ENCODE results near the gene CEACAM6. TPM values are rescaled to one million over a fixed set of nuclear protein-coding genes. Genes with fewer than 3 reads are reported as not detected.

Gene CEACAM6
- total RNA-seq, 4 donors from 2014 or later: 0.53 TPM; not detected in 3

GRCh38 chr19:41769608-41770007 is 14.3 kb downstream of the CEACAM6 start:
- H3K27me3 ChIP-seq: no peaks in the 10 kb centered on the region
- in situ Hi-C loops (cut with MboI; ENCODE audit: low sequenced_read_pairs in 4 of 4): loop anchor here in 1 of 4 donors (25.0 kb wide), 1 partner anchor 1382 kb away; the partner anchor contains the start of gene HIPK4
- H3K36me3 ChIP-seq: no peaks in the 10 kb centered on the region
- intact Hi-C loops (cut with DNase I; ENCODE audit: low total_unique reads): no loop called here
- H3K4me3 ChIP-seq: no peak overlapping the region
- H3K9me3 ChIP-seq: no peaks in the 10 kb centered on the region
- no peak for TF ChIP-seq POLR2A (IDR thresholded peaks at IDR 0.05)
- TF ChIP-seq CTCF (IDR thresholded peaks at IDR 0.05 in 4 of 5, conservative IDR thresholded peaks at IDR 0.05 in 1 of 5): no peak
- no peak overlapping the region for H3K27ac ChIP-seq
- no peak for ATAC-seq
- DNase-seq: no peak
- H3K4me1 ChIP-seq: no peaks in the 10 kb centered on the region

GRCh38 chr19:41771410-41771809 is 16.1 kb downstream of the CEACAM6 start:
- no peak for ATAC-seq
- intact Hi-C loops (cut with DNase I; ENCODE audit: low total_unique reads) (no loop called here), in situ Hi-C loops (cut with MboI; ENCODE audit: low sequenced_read_pairs in 4 of 4) (loop anchor here in 1 of 4 donors (25.0 kb wide), 1 partner anchor 1384 kb away; the partner anchor contains the start of gene HIPK4)
- no peaks in the 10 kb centered on the region for H3K4me1 ChIP-seq
- H3K4me3 ChIP-seq: no peak overlapping the region
- H3K27ac ChIP-seq: no peak overlapping the region
- no peaks in the 10 kb centered on the region for H3K27me3 ChIP-seq
- H3K36me3 ChIP-seq: no peaks in the 10 kb centered on the region
- H3K9me3 ChIP-seq: no peaks in the 10 kb centered on the region
- no peak for TF ChIP-seq POLR2A (IDR thresholded peaks at IDR 0.05)
- no peak for TF ChIP-seq CTCF (IDR thresholded peaks at IDR 0.05 in 4 of 5, conservative IDR thresholded peaks at IDR 0.05 in 1 of 5)
- no peak for DNase-seq

GRCh38 chr19:41774515-41774980 is 19.2 kb downstream of the CEACAM6 start:
- H3K9me3 ChIP-seq: no peaks in the 10 kb centered on the region
- H3K27ac ChIP-seq: no peak overlapping the region
- DNase-seq (no peak), ATAC-seq (no peak)
- TF ChIP-seq POLR2A (IDR thresholded peaks at IDR 0.05) (no peak), CTCF (IDR thresholded peaks at IDR 0.05 in 4 of 5, conservative IDR thresholded peaks at IDR 0.05 in 1 of 5) (no peak)
- no peaks in the 10 kb centered on the region for H3K36me3 ChIP-seq
- H3K27me3 ChIP-seq: no peaks in the 10 kb centered on the region
- in situ Hi-C loops (cut with MboI; ENCODE audit: low sequenced_read_pairs in 4 of 4): loop anchor here in 1 of 4 donors (25.0 kb wide), 1 partner anchor 1387 kb away; the partner anchor contains the start of gene HIPK4
- H3K4me3 ChIP-seq: no peak overlapping the region
- H3K4me1 ChIP-seq: no peaks in the 10 kb centered on the region
- intact Hi-C loops (cut with DNase I; ENCODE audit: low total_unique reads): no loop called here

- H3K9me3 ChIP-seq: no peaks in the 10 kb centered on the region
- no peak for DNase-seq
- H3K4me3 ChIP-seq: no peak overlapping the region
- TF ChIP-seq POLR2A (IDR thresholded peaks at IDR 0.05): no peak
- TF ChIP-seq CTCF (IDR thresholded peaks at IDR 0.05 in 4 of 5, conservative IDR thresholded peaks at IDR 0.05 in 1 of 5): no peak
- intact Hi-C loops (cut with DNase I; ENCODE audit: low total_unique reads): no loop called here
- no peak for ATAC-seq
- peaks cover 0 to 3% (median 0%) of the 10 kb centered on the region in 3 donors for H3K27me3 ChIP-seq
- no peak overlapping the region for H3K27ac ChIP-seq
- in situ Hi-C loops (cut with MboI; ENCODE audit: low sequenced_read_pairs in 4 of 4): no loop called here
- no peaks in the 10 kb centered on the region for H3K4me1 ChIP-seq
- no peaks in the 10 kb centered on the region for H3K36me3 ChIP-seq
Measured at GRCh38 chr19:41776700-41777099, 21.4 kb downstream of the CEACAM6 start.

GRCh38 chr19:41783612-41784011 is 28.3 kb downstream of the CEACAM6 start:
- TF ChIP-seq POLR2A (IDR thresholded peaks at IDR 0.05) (no peak), CTCF (IDR thresholded peaks at IDR 0.05 in 4 of 5, conservative IDR thresholded peaks at IDR 0.05 in 1 of 5) (no peak)
- H3K27me3 ChIP-seq: peaks cover 14 to 21% (median 17%) of the 10 kb centered on the region in 3 donors
- H3K27ac ChIP-seq: no peak overlapping the region
- H3K36me3 ChIP-seq: no peaks in the 10 kb centered on the region
- no peak for ATAC-seq
- in situ Hi-C loops (cut with MboI; ENCODE audit: low sequenced_read_pairs in 4 of 4): no loop called here
- H3K9me3 ChIP-seq: no peaks in the 10 kb centered on the region
- intact Hi-C loops (cut with DNase I; ENCODE audit: low total_unique reads): no loop called here
- no peak overlapping the region for H3K4me3 ChIP-seq
- DNase-seq: no peak
- H3K4me1 ChIP-seq: no peaks in the 10 kb centered on the region
